Measurements from ENCODE around the gene CRKL.

DNA sequence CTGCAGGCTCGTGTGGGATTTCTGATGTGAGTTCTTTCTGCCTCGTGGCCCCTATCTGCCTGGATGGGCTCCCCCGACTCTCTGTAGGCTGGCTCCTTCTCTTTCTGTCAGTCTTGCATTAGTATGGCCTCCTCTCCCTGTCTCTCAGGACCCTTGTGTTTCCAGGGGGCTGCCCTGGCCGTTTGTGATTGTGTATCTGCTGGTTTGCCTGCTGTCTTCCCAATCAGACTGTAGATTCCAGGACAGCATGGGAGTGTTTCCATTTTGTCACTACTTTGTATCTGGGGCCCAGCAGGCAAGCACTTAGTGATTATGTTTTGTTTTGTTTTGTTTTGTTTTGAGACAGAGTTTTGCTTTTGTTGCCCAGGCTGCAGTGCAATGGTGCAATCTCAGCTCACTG lies 32.8 kb upstream of the CRKL start:
- TF ChIP-seq, protein P1, sequence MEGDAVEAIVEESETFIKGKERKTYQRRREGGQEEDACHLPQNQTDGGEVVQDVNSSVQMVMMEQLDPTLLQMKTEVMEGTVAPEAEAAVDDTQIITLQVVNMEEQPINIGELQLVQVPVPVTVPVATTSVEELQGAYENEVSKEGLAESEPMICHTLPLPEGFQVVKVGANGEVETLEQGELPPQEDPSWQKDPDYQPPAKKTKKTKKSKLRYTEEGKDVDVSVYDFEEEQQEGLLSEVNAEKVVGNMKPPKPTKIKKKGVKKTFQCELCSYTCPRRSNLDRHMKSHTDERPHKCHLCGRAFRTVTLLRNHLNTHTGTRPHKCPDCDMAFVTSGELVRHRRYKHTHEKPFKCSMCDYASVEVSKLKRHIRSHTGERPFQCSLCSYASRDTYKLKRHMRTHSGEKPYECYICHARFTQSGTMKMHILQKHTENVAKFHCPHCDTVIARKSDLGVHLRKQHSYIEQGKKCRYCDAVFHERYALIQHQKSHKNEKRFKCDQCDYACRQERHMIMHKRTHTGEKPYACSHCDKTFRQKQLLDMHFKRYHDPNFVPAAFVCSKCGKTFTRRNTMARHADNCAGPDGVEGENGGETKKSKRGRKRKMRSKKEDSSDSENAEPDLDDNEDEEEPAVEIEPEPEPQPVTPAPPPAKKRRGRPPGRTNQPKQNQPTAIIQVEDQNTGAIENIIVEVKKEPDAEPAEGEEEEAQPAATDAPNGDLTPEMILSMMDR (IDR thresholded peaks at IDR 0.05; ENCODE audit: insufficient read depth, low read length): no peak
- TF ChIP-seq, protein P2, sequence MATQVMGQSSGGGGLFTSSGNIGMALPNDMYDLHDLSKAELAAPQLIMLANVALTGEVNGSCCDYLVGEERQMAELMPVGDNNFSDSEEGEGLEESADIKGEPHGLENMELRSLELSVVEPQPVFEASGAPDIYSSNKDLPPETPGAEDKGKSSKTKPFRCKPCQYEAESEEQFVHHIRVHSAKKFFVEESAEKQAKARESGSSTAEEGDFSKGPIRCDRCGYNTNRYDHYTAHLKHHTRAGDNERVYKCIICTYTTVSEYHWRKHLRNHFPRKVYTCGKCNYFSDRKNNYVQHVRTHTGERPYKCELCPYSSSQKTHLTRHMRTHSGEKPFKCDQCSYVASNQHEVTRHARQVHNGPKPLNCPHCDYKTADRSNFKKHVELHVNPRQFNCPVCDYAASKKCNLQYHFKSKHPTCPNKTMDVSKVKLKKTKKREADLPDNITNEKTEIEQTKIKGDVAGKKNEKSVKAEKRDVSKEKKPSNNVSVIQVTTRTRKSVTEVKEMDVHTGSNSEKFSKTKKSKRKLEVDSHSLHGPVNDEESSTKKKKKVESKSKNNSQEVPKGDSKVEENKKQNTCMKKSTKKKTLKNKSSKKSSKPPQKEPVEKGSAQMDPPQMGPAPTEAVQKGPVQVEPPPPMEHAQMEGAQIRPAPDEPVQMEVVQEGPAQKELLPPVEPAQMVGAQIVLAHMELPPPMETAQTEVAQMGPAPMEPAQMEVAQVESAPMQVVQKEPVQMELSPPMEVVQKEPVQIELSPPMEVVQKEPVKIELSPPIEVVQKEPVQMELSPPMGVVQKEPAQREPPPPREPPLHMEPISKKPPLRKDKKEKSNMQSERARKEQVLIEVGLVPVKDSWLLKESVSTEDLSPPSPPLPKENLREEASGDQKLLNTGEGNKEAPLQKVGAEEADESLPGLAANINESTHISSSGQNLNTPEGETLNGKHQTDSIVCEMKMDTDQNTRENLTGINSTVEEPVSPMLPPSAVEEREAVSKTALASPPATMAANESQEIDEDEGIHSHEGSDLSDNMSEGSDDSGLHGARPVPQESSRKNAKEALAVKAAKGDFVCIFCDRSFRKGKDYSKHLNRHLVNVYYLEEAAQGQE (IDR thresholded peaks at IDR 0.05; ENCODE audit: insufficient replicate concordance, low read depth): no peak
- TF ChIP-seq GABPA (IDR thresholded peaks at IDR 0.05; ENCODE audit: low read depth): no peak
